ENCODE data around the gene SLIT3. TPM values are rescaled to one million over a fixed set of nuclear protein-coding genes. Genes with fewer than 3 reads are reported as not detected.

Gene SLIT3
- total and polyA plus RNA-seq, 5 donors from 2014 or later = not detected

DNA sequence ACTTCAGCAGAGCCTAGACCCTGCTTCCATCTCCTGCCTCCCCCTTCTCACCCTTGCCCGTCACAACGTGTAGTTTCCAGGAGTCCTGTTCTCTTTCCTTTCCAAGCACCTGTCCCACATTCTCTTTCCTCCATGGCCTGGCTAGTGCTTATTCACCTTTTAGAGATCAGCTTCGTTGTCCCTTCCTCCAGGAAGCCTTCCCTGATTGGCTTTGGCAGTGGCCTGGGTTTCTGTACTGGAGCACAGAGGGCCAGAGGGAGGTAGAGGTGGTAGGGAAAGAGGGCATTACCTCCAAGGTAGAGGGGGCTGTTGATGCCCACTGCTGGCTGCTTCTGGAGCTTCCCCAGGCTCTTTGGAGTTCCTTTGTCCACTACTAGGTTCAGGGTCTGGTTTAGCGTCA, 628.1 kb downstream of the SLIT3 start:
- ATAC-seq (ENCODE audit: low read depth in 2 of 2) (no peak), DNase-seq (no peak)
- no peaks in the 10 kb centered on the region for H3K4me1 ChIP-seq (ENCODE audit: control insufficient read depth, insufficient read depth, low read length, poor library complexity, severe bottlenecking)
- no peaks in the 10 kb centered on the region for H3K27me3 ChIP-seq (ENCODE audit: control insufficient read depth, insufficient read depth, low read length)
- no peaks in the 10 kb centered on the region for H3K36me3 ChIP-seq (ENCODE audit: control insufficient read depth, insufficient read depth, low read length)
- Mint-ChIP-seq H3K4me3 (no peak overlapping the region), H3K27ac (no peak overlapping the region), H3K27me3 (no peaks in the 10 kb centered on the region), H3K4me1 (no peaks in the 10 kb centered on the region), H3K9me3 (peaks cover 0 to 1% (median 0%) of the 10 kb centered on the region in 7 donors), H3K36me3 (no peaks in the 10 kb centered on the region)
- H3K9me3 ChIP-seq (ENCODE audit: control insufficient read depth in 2 of 2, low read length in 2 of 2) = no peaks in the 10 kb centered on the region
- H3K4me3 ChIP-seq (ENCODE audit: low read depth, low read length) = no peak overlapping the region
- no peak overlapping the region for H3K27ac ChIP-seq (ENCODE audit: insufficient read depth, low read length, poor library complexity, severe bottlenecking)

GRCh38 chr5:168672016-168672415, 628.9 kb downstream of the SLIT3 start:
- no peaks in the 10 kb centered on the region for H3K27me3 Mint-ChIP-seq
- no peaks in the 10 kb centered on the region for H3K36me3 Mint-ChIP-seq
- no peak overlapping the region for H3K27ac Mint-ChIP-seq
- Histone ChIP-seq H3K27me3 (ENCODE audit: control insufficient read depth, insufficient read depth, low read length) (no peaks in the 10 kb centered on the region), H3K4me1 (ENCODE audit: control insufficient read depth, insufficient read depth, low read length, poor library complexity, severe bottlenecking) (no peaks in the 10 kb centered on the region), H3K27ac (ENCODE audit: insufficient read depth, low read length, poor library complexity, severe bottlenecking) (no peak overlapping the region), H3K4me3 (ENCODE audit: low read depth, low read length) (no peak overlapping the region), H3K36me3 (ENCODE audit: control insufficient read depth, insufficient read depth, low read length) (no peaks in the 10 kb centered on the region), H3K9me3 (ENCODE audit: control insufficient read depth in 2 of 2, low read length in 2 of 2) (no peaks in the 10 kb centered on the region)
- H3K4me1 Mint-ChIP-seq = no peaks in the 10 kb centered on the region
- ATAC-seq (ENCODE audit: low read depth in 2 of 2) (no peak), DNase-seq (no peak)
- H3K9me3 Mint-ChIP-seq = peaks cover 0 to 1% (median 0%) of the 10 kb centered on the region in 7 donors
- H3K4me3 Mint-ChIP-seq = no peak overlapping the region

- Mint-ChIP-seq H3K4me1 (no peaks in the 10 kb centered on the region), H3K27me3 (no peaks in the 10 kb centered on the region), H3K4me3 (no peak overlapping the region), H3K27ac (no peak overlapping the region), H3K9me3 (peaks cover 0 to 1% (median 0%) of the 10 kb centered on the region in 7 donors), H3K36me3 (no peaks in the 10 kb centered on the region)
- no peaks in the 10 kb centered on the region for H3K27me3 ChIP-seq (ENCODE audit: control insufficient read depth, insufficient read depth, low read length)
- H3K9me3 ChIP-seq (ENCODE audit: control insufficient read depth in 2 of 2, low read length in 2 of 2) = no peaks in the 10 kb centered on the region
- H3K36me3 ChIP-seq (ENCODE audit: control insufficient read depth, insufficient read depth, low read length) = no peaks in the 10 kb centered on the region
- no peak for ATAC-seq (ENCODE audit: low read depth in 2 of 2)
- DNase-seq = no peak
- H3K27ac ChIP-seq (ENCODE audit: insufficient read depth, low read length, poor library complexity, severe bottlenecking) = no peak overlapping the region
- no peaks in the 10 kb centered on the region for H3K4me1 ChIP-seq (ENCODE audit: control insufficient read depth, insufficient read depth, low read length, poor library complexity, severe bottlenecking)
- no peak overlapping the region for H3K4me3 ChIP-seq (ENCODE audit: low read depth, low read length)
Measured at GRCh38 chr5:168670881-168671575, 629.9 kb downstream of the SLIT3 start.

GRCh38 chr5:168669668-168670378, 631.1 kb downstream of the SLIT3 start:
- ATAC-seq (ENCODE audit: low read depth in 2 of 2) = no peak
- Mint-ChIP-seq H3K9me3 (no peaks in the 10 kb centered on the region), H3K4me1 (no peaks in the 10 kb centered on the region), H3K36me3 (no peaks in the 10 kb centered on the region), H3K27ac (no peak overlapping the region), H3K4me3 (no peak overlapping the region), H3K27me3 (no peaks in the 10 kb centered on the region)
- H3K4me3 ChIP-seq (ENCODE audit: low read depth, low read length) = no peak overlapping the region
- H3K27ac ChIP-seq (ENCODE audit: insufficient read depth, low read length, poor library complexity, severe bottlenecking) = no peak overlapping the region
- no peaks in the 10 kb centered on the region for H3K36me3 ChIP-seq (ENCODE audit: control insufficient read depth, insufficient read depth, low read length)
- DNase-seq = no peak
- H3K4me1 ChIP-seq (ENCODE audit: control insufficient read depth, insufficient read depth, low read length, poor library complexity, severe bottlenecking) = no peaks in the 10 kb centered on the region
- H3K9me3 ChIP-seq (ENCODE audit: control insufficient read depth in 2 of 2, low read length in 2 of 2) = no peaks in the 10 kb centered on the region
- no peaks in the 10 kb centered on the region for H3K27me3 ChIP-seq (ENCODE audit: control insufficient read depth, insufficient read depth, low read length)

GRCh38 chr5:168669156-168669555, 631.8 kb downstream of the SLIT3 start:
- no peak for DNase-seq
- Histone ChIP-seq H3K27me3 (ENCODE audit: control insufficient read depth, insufficient read depth, low read length) (no peaks in the 10 kb centered on the region), H3K27ac (ENCODE audit: insufficient read depth, low read length, poor library complexity, severe bottlenecking) (no peak overlapping the region), H3K9me3 (ENCODE audit: control insufficient read depth in 2 of 2, low read length in 2 of 2) (no peaks in the 10 kb centered on the region), H3K36me3 (ENCODE audit: control insufficient read depth, insufficient read depth, low read length) (no peaks in the 10 kb centered on the region), H3K4me1 (ENCODE audit: control insufficient read depth, insufficient read depth, low read length, poor library complexity, severe bottlenecking) (no peaks in the 10 kb centered on the region), H3K4me3 (ENCODE audit: low read depth, low read length) (no peak overlapping the region)
- no peak overlapping the region for H3K4me3 Mint-ChIP-seq
- no peaks in the 10 kb centered on the region for H3K27me3 Mint-ChIP-seq
- ATAC-seq (ENCODE audit: low read depth in 2 of 2) = no peak
- no peaks in the 10 kb centered on the region for H3K4me1 Mint-ChIP-seq
- H3K36me3 Mint-ChIP-seq = no peaks in the 10 kb centered on the region
- H3K27ac Mint-ChIP-seq = no peak overlapping the region
- no peaks in the 10 kb centered on the region for H3K9me3 Mint-ChIP-seq

GRCh38 chr5:168668078-168668477, 632.9 kb downstream of the SLIT3 start:
- DNase-seq = no peak
- no peak overlapping the region for H3K4me3 Mint-ChIP-seq

DNA sequence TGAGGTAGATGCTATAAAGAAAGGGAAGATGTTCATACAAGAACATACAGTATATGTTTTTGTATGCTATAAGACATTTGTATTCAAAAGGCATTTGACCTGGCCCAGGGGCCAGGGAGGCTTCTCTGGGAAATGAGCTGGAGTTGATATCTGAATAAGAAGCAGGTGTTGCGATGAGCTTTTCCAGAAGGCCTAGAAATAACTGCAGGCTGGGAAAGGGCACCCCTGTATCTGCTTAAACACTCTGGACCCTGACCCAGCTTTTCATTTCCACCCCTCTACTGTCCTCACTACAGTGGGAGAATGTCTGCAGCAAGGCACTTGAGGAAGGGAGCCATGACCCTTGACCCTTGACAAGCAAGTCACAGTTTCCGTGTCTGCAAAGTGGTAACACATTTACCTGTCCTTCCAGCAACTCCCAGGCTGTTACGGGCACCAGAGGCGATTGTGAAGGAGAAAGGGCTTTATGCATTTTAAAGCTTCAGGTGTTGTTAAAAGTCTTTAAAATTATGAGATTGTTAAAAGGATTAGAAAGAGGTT, 633.6 kb downstream of the SLIT3 start:
- H3K4me1 Mint-ChIP-seq = no peaks in the 10 kb centered on the region
- DNase-seq (no peak), ATAC-seq (ENCODE audit: low read depth in 2 of 2) (no peak)
- no peak overlapping the region for H3K4me3 Mint-ChIP-seq
- Histone ChIP-seq H3K4me1 (ENCODE audit: control insufficient read depth, insufficient read depth, low read length, poor library complexity, severe bottlenecking) (no peaks in the 10 kb centered on the region), H3K27me3 (ENCODE audit: control insufficient read depth, insufficient read depth, low read length) (no peaks in the 10 kb centered on the region), H3K36me3 (ENCODE audit: control insufficient read depth, insufficient read depth, low read length) (no peaks in the 10 kb centered on the region), H3K9me3 (ENCODE audit: control insufficient read depth in 2 of 2, low read length in 2 of 2) (no peaks in the 10 kb centered on the region), H3K4me3 (ENCODE audit: low read depth, low read length) (no peak overlapping the region), H3K27ac (ENCODE audit: insufficient read depth, low read length, poor library complexity, severe bottlenecking) (no peak overlapping the region)
- no peak overlapping the region for H3K27ac Mint-ChIP-seq
- no peaks in the 10 kb centered on the region for H3K27me3 Mint-ChIP-seq
- H3K36me3 Mint-ChIP-seq = no peaks in the 10 kb centered on the region
- H3K9me3 Mint-ChIP-seq = no peaks in the 10 kb centered on the region

More at GRCh38 chr5:168668078-168668477, 632.9 kb downstream of the SLIT3 start:
- no peaks in the 10 kb centered on the region for H3K27me3 Mint-ChIP-seq
- no peak overlapping the region for H3K27ac Mint-ChIP-seq
- no peaks in the 10 kb centered on the region for H3K9me3 ChIP-seq (ENCODE audit: control insufficient read depth in 2 of 2, low read length in 2 of 2)
- H3K27me3 ChIP-seq (ENCODE audit: control insufficient read depth, insufficient read depth, low read length) = no peaks in the 10 kb centered on the region
- H3K9me3 Mint-ChIP-seq = no peaks in the 10 kb centered on the region
- H3K27ac ChIP-seq (ENCODE audit: insufficient read depth, low read length, poor library complexity, severe bottlenecking) = no peak overlapping the region
- ATAC-seq (ENCODE audit: low read depth in 2 of 2) = no peak
- no peaks in the 10 kb centered on the region for H3K36me3 ChIP-seq (ENCODE audit: control insufficient read depth, insufficient read depth, low read length)
- no peaks in the 10 kb centered on the region for H3K4me1 ChIP-seq (ENCODE audit: control insufficient read depth, insufficient read depth, low read length, poor library complexity, severe bottlenecking)
- no peaks in the 10 kb centered on the region for H3K36me3 Mint-ChIP-seq
- no peaks in the 10 kb centered on the region for H3K4me1 Mint-ChIP-seq
- no peak overlapping the region for H3K4me3 ChIP-seq (ENCODE audit: low read depth, low read length)

Data from CD4-positive, CD25-positive, alpha-beta regulatory T cell (primary cell).